NCI-H1105 (cell line): ENCODE measurements around the gene DOCK2.

ENCODE experiments used
- DNase-seq: peaks from one replicate; lab custom pipeline; 2025; lab: John Stamatoyannopoulos, UW

Gene DOCK2

DNA sequence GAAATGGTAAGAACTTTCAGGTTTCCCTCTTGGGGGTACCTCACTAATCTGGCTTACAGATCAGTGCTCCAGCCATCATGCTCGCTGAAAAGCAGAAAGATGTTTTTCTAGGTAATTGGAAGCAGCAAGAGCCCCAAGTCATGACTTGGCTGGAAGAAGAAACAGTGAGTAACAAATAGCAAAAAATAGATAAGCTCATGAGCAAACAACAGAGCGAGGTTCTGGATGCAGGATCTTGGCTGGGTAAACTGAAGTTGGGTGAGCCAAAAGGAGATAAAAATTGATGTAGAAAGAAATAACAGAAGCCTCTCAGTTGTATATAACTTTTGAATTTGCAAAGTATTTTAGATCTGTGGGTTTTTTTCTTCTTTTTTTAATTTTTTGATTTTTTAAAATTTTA is 233.1 kb downstream of the DOCK2 start:
- no peak for DNase-seq

GRCh38 chr5:169871826-169872490 is 234.9 kb downstream of the DOCK2 start:
- no peak for DNase-seq

- no peak for DNase-seq
Observed at GRCh38 chr5:169873642-169874041, 236.6 kb downstream of the DOCK2 start.

- no peak for DNase-seq
Observed at GRCh38 chr5:169874621-169875020, 237.5 kb downstream of the DOCK2 start.

GRCh38 chr5:169875091-169875728 is 238.1 kb downstream of the DOCK2 start:
- DNase-seq: no peak

GRCh38 chr5:169875731-169876130 is 238.7 kb downstream of the DOCK2 start:
- no peak for DNase-seq

GRCh38 chr5:169876386-169876785 is 239.3 kb downstream of the DOCK2 start:
- no peak for DNase-seq

DNA sequence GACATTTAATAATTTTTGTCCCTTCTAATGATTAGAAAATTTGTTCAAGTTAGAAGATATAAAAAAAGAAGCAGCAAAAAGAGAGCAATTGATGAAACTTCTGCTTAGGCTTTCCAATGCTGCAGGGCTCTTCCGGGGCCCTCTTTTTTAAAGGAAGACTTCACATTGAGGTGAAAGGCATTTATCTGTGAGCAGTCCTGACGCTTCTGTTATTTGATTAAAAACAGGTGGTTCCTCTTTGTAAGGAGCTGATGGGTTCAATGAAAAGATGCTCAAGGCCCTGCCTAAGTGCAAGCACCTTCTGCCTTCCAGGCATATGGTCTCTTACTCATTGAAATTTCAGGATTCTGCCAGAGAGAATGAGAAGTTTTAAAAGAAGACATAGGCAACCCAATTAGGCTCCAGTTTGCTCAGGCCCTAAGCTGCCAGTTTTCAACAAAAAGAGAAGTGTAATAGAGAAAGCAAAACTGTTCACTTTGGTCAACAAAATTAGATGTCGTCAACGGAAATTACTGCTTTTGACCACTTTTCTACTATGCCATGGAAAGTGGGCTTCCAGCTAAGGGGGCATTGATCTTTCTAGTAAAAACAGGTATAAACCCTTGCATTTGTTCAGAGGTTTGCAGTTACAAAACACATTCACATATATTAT is 243.1 kb downstream of the DOCK2 start:
- no peak for DNase-seq

- no peak for DNase-seq
Observed at GRCh38 chr5:169880785-169881184, 243.7 kb downstream of the DOCK2 start.

DNA sequence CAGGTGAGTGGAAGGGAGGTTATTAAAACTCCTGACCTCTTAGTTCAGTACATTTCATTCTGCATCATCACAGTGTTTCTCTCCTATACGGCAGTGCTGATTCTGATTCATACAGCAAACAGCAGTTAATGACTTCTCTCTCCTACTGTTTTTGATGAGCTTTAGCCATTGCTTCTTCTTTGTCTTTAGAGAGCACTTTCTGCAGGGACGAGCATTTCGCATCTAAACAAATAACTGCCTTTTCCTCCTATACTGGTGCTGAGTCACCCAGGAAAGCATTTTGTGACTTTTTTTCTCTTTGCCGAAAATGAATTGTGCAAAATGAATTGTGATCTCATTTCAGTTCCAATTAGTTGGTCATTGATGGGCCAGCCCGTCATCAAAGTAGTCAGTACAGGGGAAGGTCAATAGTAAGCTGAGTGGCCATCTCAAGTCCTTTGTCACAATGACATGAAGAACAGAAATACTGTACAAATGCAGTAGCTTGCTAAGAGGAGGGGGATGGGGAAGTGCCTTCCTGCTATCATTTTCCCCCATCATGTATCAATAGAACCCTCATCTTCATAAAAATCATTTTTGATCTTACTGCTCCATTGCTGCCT is 244.7 kb downstream of the DOCK2 start:
- no peak for DNase-seq

DNA sequence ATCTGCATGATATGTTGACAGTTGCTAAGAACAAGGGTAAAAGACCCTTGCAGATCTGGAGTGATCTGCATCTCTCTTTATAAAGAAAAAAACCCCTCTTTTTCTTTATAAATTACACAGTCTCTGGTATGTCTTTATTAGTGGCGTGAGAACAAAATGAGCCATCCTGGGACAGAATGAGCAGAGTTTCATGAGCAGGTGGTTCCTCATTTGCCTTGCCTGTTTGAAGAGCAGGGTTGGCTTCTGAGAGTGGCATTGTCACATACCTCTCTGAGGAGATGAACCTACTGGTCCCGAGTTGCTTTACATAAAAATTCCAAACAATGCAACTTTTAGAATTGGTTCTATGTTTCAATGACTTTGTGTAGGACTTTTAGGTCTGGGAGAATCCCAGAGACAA is 249.0 kb downstream of the DOCK2 start:
- no peak for DNase-seq

- no peak for DNase-seq
Observed at GRCh38 chr5:169886677-169887076, 249.6 kb downstream of the DOCK2 start.

DNA sequence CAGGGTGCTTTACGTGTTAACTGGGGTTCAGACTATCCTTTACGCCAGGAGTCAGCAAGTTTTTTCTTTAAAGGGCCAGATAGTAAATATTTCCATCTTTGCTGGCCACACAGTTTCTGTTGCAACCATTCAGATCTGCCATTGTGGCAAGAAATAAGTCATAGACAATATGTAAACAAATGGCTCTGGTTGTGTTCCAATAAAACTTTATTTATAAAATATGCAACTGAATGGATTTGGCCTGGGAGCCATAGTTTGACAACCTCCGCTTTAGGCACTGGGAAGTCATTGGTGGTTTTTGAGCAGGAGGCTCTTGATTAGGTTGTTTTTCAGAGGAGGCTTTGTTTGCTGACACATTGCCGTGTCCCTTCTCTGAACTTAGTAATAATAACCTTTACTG is 252.5 kb downstream of the DOCK2 start:
- no peak for DNase-seq

- no peak for DNase-seq
Observed at GRCh38 chr5:169893010-169893409, 255.9 kb downstream of the DOCK2 start.

DNA sequence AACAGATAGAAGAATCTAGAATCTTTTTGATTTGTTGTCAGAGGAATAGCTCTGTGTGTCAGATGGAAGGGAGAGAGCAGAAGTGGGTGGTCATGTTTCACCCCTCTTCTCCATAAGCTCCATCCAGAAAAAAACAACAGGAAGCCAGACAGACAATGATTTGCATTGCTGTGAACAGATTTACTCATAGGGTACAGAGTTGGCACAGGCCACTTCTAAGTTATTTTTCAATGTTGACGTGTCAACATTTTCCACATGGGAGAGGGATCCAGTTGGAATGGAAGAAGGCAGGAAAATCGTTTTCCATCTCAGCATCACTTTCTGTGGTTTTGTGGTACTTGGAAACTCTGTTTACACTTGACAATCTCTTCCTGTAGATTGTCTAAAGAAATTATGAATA is 256.5 kb downstream of the DOCK2 start:
- no peak for DNase-seq

DNA sequence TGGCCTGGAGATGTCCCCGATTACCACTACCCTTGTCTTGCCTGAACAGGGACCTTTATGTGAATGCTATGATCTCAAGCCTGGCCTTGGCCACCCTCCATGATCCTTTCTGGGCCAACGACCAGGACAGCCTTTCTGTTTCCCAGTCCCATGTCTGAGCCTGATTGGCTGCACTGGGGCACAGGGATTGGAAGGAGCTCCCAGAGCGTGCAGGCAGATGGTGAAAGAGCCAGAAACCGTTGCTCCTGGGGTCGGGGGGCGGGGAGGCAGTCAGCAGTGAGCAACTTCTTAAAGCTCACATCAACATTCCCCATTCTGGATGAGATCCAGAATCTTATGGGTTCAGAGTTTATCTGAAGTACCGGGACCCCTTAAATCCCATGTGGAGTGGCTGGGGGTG is 258.9 kb downstream of the DOCK2 start:
- no peak for DNase-seq

- no peak for DNase-seq
Observed at GRCh38 chr5:169897481-169897880, 260.4 kb downstream of the DOCK2 start.

DNA sequence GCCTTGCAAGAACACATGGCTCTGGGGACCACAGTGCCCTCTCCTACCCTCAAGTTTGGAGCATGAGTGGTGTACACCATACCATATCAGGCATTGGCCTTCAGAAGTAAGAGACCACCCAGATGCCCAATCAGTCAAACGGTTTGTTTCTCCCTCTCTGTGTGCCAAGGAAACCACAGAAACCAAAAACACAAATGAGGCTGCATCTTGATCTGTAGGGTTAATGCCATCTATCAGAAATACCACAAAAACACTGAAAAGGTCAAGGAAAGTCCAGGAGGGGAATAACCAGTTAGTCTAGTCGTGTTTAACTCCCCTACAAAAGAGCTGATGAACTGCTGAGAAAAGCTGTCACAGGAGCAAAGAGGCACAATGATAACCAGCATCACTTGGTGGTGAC is 264.8 kb downstream of the DOCK2 start:
- DNase-seq: no peak

DNA sequence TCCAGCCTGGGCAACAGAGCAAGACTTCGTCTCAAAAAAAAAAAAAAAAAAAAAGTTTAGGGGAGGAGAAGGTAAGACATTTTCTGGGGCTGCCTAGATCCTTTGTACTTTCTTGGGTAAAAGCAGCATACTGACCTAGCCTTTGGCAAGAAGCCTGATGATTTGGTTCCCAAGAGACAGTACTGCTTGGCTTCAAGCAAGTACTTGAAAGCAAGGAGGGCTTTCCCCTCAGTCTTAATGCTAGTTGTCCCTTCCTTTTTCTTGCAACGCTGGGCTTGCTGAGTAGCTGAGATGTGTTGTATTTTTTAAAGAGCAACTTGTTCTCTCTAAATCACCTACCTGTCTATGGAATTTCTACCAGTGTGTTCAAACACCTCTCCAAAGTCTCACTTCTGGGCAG is 267.0 kb downstream of the DOCK2 start:
- no peak for DNase-seq

- DNase-seq: no peak
Observed at GRCh38 chr5:169904508-169904907, 267.4 kb downstream of the DOCK2 start.

DNA sequence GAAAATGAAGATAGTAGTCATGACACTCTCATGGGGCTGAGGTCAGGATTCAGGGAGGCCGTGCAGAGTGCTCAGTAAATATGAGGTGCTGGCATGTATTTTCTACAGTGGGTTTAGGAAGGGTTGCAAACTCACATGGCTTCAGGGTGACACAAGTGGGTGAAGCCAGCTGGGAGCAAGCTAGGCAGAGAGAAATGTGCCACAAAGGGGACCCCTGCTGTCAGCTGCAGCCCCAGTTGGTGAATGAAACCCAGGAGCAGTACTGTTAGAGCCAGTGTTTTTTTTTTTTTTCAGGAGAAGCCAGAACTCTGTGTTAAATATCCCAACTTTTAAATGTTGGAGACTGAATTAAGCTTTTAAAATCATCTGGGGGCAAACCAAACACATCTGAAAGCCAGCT is 267.9 kb downstream of the DOCK2 start:
- no peak for DNase-seq

DNA sequence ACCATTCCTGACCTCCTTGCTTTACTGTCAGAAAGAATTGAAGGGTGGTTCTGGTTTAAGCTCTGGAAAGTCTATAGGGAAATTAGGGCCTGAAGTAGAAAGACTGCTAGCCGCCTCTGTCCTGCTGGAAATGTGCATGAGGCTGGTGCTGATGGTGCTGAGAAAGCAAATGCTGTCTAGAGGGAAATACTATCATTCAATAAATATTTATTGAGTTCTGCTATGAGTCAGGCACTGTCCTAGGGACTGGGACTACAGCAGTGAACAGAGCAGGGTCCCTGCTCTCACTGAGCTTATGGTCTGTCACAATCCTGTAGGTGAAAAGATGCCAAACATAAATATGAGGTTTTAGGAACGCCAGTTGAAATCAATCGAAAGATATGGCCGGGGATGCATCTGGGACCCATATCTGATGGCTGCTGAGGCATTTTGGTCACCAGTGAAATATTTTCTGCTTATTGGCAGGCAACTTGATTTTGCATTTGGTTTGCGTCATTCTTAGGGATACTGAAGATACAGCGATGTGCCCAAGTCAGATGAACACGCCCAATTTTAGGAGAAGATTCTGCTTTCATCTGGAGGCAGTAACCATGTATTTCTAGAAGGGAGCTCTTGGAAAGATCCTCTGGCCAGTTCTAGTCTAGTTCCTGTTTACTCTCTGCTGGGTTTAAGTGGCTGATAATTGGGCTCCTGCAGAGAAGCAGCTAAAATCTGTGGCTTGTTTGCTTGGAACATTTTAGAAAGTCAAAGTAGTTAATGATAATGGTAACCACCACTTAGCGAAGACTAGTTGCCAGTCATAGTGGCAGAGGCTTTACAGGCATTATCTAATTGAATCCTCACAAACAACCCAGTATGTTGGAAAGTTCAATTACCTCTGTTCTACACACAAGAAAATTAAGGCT is 269.9 kb downstream of the DOCK2 start:
- DNase-seq: peak; percentile 36
